ENCODE measurements around the gene TNKS2. TPM values are rescaled to one million over a fixed set of nuclear protein-coding genes. Genes with fewer than 3 reads are reported as not detected.
"Not testable (repeated sequence)": the region's sequence is repeated elsewhere in the genome, so short reads cannot be mapped to it uniquely, and the experiment has no call there.

Gene TNKS2
- total and polyA plus RNA-seq, 2 experiments from 2014 or later, result 11.9 to 40.4 TPM

- no peak for DNase-seq (ENCODE audit: low spot score)
- no peaks in the 10 kb centered on the region for H3K9me2 ChIP-seq (replicated peaks; ENCODE audit: insufficient read depth)
- 98% methylated on average over 2 of the region's 2 CpGs for WGBS (ENCODE audit: low lambda C conversion rate, missing lambda C conversion rate)
- peaks cover 14% of the 10 kb centered on the region for H3K4me1 ChIP-seq (ENCODE audit: insufficient read depth)
- H3K4me2 ChIP-seq, result no peak overlapping the region
- peaks cover 80% of the 10 kb centered on the region for H4K20me1 ChIP-seq (ENCODE audit: insufficient read depth, poor library complexity, severe bottlenecking)
- TF ChIP-seq CTCF (IDR thresholded peaks at IDR 0.05; ENCODE audit: poor library complexity) (no peak), EZH2phosphoT487 (IDR thresholded peaks at IDR 0.05; ENCODE audit: low read depth, severe bottlenecking, unreplicated experiment) (no peak), EZH2 (IDR thresholded peaks at IDR 0.05; ENCODE audit: borderline replicate concordance) (no peak)
- H3K27me3 ChIP-seq, result no peaks in the 10 kb centered on the region
- H3K79me2 ChIP-seq, result peaks cover 97% of the 10 kb centered on the region
- no peaks in the 10 kb centered on the region for H3K36me3 ChIP-seq (replicated peaks; ENCODE audit: insufficient read depth, low read depth)
- H3K27ac ChIP-seq, result no peak overlapping the region
- H3K9me3 ChIP-seq (ENCODE audit: low read depth), result no peaks in the 10 kb centered on the region
- H2AFZ ChIP-seq, result no peak overlapping the region
- no peak overlapping the region for H3K4me3 ChIP-seq
These were observed 7.0 kb downstream of the TNKS2 start for GRCh38 chr10:91805110-91805838.

GRCh38 chr10:91807264-91807663 is 9.0 kb downstream of the TNKS2 start:
- not testable (repeated sequence) for H3K9me3 ChIP-seq (ENCODE audit: low read depth); H3K4me1 ChIP-seq (ENCODE audit: insufficient read depth); H2AFZ ChIP-seq; H3K36me3 ChIP-seq (replicated peaks; ENCODE audit: insufficient read depth, low read depth); H3K27ac ChIP-seq; H3K4me2 ChIP-seq; DNase-seq (ENCODE audit: low spot score); H3K27me3 ChIP-seq; H3K9me2 ChIP-seq (replicated peaks; ENCODE audit: insufficient read depth); H3K4me3 ChIP-seq
- over 99% methylated on average over 14 of the region's 14 CpGs for WGBS (ENCODE audit: low lambda C conversion rate, missing lambda C conversion rate)
- Histone ChIP-seq H4K20me1 (ENCODE audit: insufficient read depth, poor library complexity, severe bottlenecking) (peaks cover 75% of the 10 kb centered on the region), H3K79me2 (peaks cover 95% of the 10 kb centered on the region)

- H3K9me3 ChIP-seq (ENCODE audit: low read depth), result no peaks in the 10 kb centered on the region
- TF ChIP-seq EZH2phosphoT487 (IDR thresholded peaks at IDR 0.05; ENCODE audit: low read depth, severe bottlenecking, unreplicated experiment) (no peak), CTCF (IDR thresholded peaks at IDR 0.05; ENCODE audit: poor library complexity) (no peak), EZH2 (IDR thresholded peaks at IDR 0.05; ENCODE audit: borderline replicate concordance) (no peak)
- H3K79me2 ChIP-seq, result peaks cover 73% of the 10 kb centered on the region
- no peak for DNase-seq (ENCODE audit: low spot score)
- H3K4me3 ChIP-seq, result no peak overlapping the region
- H4K20me1 ChIP-seq (ENCODE audit: insufficient read depth, poor library complexity, severe bottlenecking), result peaks cover 62% of the 10 kb centered on the region
- no peaks in the 10 kb centered on the region for H3K4me1 ChIP-seq (ENCODE audit: insufficient read depth)
- no peak overlapping the region for H2AFZ ChIP-seq
- no peaks in the 10 kb centered on the region for H3K9me2 ChIP-seq (replicated peaks; ENCODE audit: insufficient read depth)
- no peaks in the 10 kb centered on the region for H3K36me3 ChIP-seq (replicated peaks; ENCODE audit: insufficient read depth, low read depth)
- H3K27me3 ChIP-seq, result no peaks in the 10 kb centered on the region
- 89% methylated on average over 1 of the region's 1 CpG for WGBS (ENCODE audit: low lambda C conversion rate, missing lambda C conversion rate)
- no peak overlapping the region for H3K4me2 ChIP-seq
- no peak overlapping the region for H3K27ac ChIP-seq
These were observed 15.0 kb downstream of the TNKS2 start for GRCh38 chr10:91813251-91813650.

GRCh38 chr10:91816981-91817380 is 18.8 kb downstream of the TNKS2 start:
- no peaks in the 10 kb centered on the region for H3K36me3 ChIP-seq (replicated peaks; ENCODE audit: insufficient read depth, low read depth)

More at GRCh38 chr10:91816981-91817380, 18.8 kb downstream of the TNKS2 start:
- 88% methylated on average over 2 of the region's 2 CpGs for WGBS (ENCODE audit: low lambda C conversion rate, missing lambda C conversion rate)
- Histone ChIP-seq H2AFZ (no peak overlapping the region), H3K4me2 (no peak overlapping the region), H3K9me3 (ENCODE audit: low read depth) (no peaks in the 10 kb centered on the region), H3K79me2 (peaks cover 40% of the 10 kb centered on the region), H3K9me2 (replicated peaks; ENCODE audit: insufficient read depth) (no peaks in the 10 kb centered on the region), H3K4me3 (no peak overlapping the region), H3K4me1 (ENCODE audit: insufficient read depth) (no peaks in the 10 kb centered on the region), H3K27ac (no peak overlapping the region), H3K27me3 (no peaks in the 10 kb centered on the region), H4K20me1 (ENCODE audit: insufficient read depth, poor library complexity, severe bottlenecking) (peaks cover 38% of the 10 kb centered on the region)
- no peak for DNase-seq (ENCODE audit: low spot score)
- TF ChIP-seq EZH2phosphoT487 (IDR thresholded peaks at IDR 0.05; ENCODE audit: low read depth, severe bottlenecking, unreplicated experiment), result no peak
- no peak for TF ChIP-seq EZH2 (IDR thresholded peaks at IDR 0.05; ENCODE audit: borderline replicate concordance)
- no peak for TF ChIP-seq CTCF (IDR thresholded peaks at IDR 0.05; ENCODE audit: poor library complexity)

Measured in hepatocyte (in vitro differentiated cells).